ENCODE data around the gene GNG7.
"Not testable (repeated sequence)": the region's sequence is repeated elsewhere in the genome, so short reads cannot be mapped to it uniquely, and the experiment has no call there.

Gene GNG7

GRCh38 chr19:2552859-2553258, 149.6 kb downstream of the GNG7 start:
- Mint-ChIP-seq H3K4me1 (peaks cover 34 to 58% of the 10 kb centered on the region in 2 donors), H3K27me3 (no peaks in the 10 kb centered on the region), H3K4me3 (peak overlapping the region; percentile 79 to 81), H3K9me3 (peaks cover 0 to 2% of the 10 kb centered on the region in 2 donors), H3K27ac (peak overlapping the region; percentile 94), H3K36me3 (peaks cover 3 to 8% of the 10 kb centered on the region in 2 donors)
- DNase-seq = peak; percentile 57
- peak; percentile 95 to 98 for ATAC-seq (replicated peaks)

GRCh38 chr19:2551864-2552185, 150.7 kb downstream of the GNG7 start:
- Mint-ChIP-seq H3K4me1 (peaks cover 31 to 50% of the 10 kb centered on the region in 2 donors), H3K9me3 (peaks cover 0 to 2% of the 10 kb centered on the region in 2 donors), H3K27ac (peak overlapping the region; percentile 22), H3K36me3 (peaks cover 5 to 8% of the 10 kb centered on the region in 2 donors), H3K27me3 (no peaks in the 10 kb centered on the region), H3K4me3 (no peak overlapping the region)
- DNase-seq (no peak), ATAC-seq (replicated peaks) (no peak)

- H3K9me3 Mint-ChIP-seq = peaks cover 0 to 2% of the 10 kb centered on the region in 2 donors
- ATAC-seq (replicated peaks) (no peak), DNase-seq (no peak)
- peaks cover 30 to 50% of the 10 kb centered on the region in 2 donors for H3K4me1 Mint-ChIP-seq
- no peak overlapping the region for H3K27ac Mint-ChIP-seq
- peaks cover 5 to 8% of the 10 kb centered on the region in 2 donors for H3K36me3 Mint-ChIP-seq
- H3K27me3 Mint-ChIP-seq = no peaks in the 10 kb centered on the region
- H3K4me3 Mint-ChIP-seq = no peak overlapping the region
Measured at GRCh38 chr19:2551172-2551863, 151.2 kb downstream of the GNG7 start.

- peaks cover 5 to 8% of the 10 kb centered on the region in 2 donors for H3K36me3 Mint-ChIP-seq
- DNase-seq (no peak), ATAC-seq (replicated peaks) (no peak)
- peaks cover 34 to 55% of the 10 kb centered on the region in 2 donors for H3K4me1 Mint-ChIP-seq
- H3K4me3 Mint-ChIP-seq = no peak overlapping the region
- H3K27ac Mint-ChIP-seq = no peak overlapping the region
- H3K9me3 Mint-ChIP-seq = peaks cover 0 to 2% of the 10 kb centered on the region in 2 donors
- no peaks in the 10 kb centered on the region for H3K27me3 Mint-ChIP-seq
Measured at GRCh38 chr19:2550431-2551171, 151.9 kb downstream of the GNG7 start.

- DNase-seq (no peak), ATAC-seq (replicated peaks) (no peak)
- Mint-ChIP-seq H3K27me3 (no peaks in the 10 kb centered on the region), H3K36me3 (peaks cover 5 to 8% of the 10 kb centered on the region in 2 donors), H3K27ac (peak overlapping the region; percentile 42), H3K4me3 (no peak overlapping the region), H3K9me3 (peaks cover 0 to 2% of the 10 kb centered on the region in 2 donors), H3K4me1 (peaks cover 35 to 55% of the 10 kb centered on the region in 2 donors)
Measured at GRCh38 chr19:2549701-2550191, 152.7 kb downstream of the GNG7 start.

GRCh38 chr19:2548966-2549365, 153.5 kb downstream of the GNG7 start:
- peaks cover 41 to 61% of the 10 kb centered on the region in 2 donors for H3K4me1 Mint-ChIP-seq

GRCh38 chr19:2547721-2548120, 154.8 kb downstream of the GNG7 start:
- Mint-ChIP-seq H3K4me3 (no peak overlapping the region), H3K4me1 (peaks cover 47 to 73% of the 10 kb centered on the region in 2 donors)

More at GRCh38 chr19:2548966-2549365, 153.5 kb downstream of the GNG7 start:
- H3K36me3 Mint-ChIP-seq = peaks cover 5 to 8% of the 10 kb centered on the region in 2 donors
- H3K27ac Mint-ChIP-seq = peak overlapping the region; percentile 67
- no peak for ATAC-seq (replicated peaks)
- H3K9me3 Mint-ChIP-seq = peaks cover 0 to 2% of the 10 kb centered on the region in 2 donors
- DNase-seq = no peak
- H3K27me3 Mint-ChIP-seq = no peaks in the 10 kb centered on the region
- no peak overlapping the region for H3K4me3 Mint-ChIP-seq

GRCh38 chr19:2547033-2547680, 155.3 kb downstream of the GNG7 start:
- H3K27ac Mint-ChIP-seq = no peak overlapping the region
- H3K27me3 Mint-ChIP-seq = no peaks in the 10 kb centered on the region
- peaks cover 49 to 70% of the 10 kb centered on the region in 2 donors for H3K4me1 Mint-ChIP-seq

More at GRCh38 chr19:2547721-2548120, 154.8 kb downstream of the GNG7 start:
- H3K36me3 Mint-ChIP-seq = peaks cover 5 to 8% of the 10 kb centered on the region in 2 donors
- H3K27ac Mint-ChIP-seq = no peak overlapping the region
- DNase-seq (no peak), ATAC-seq (replicated peaks) (no peak)
- H3K9me3 Mint-ChIP-seq = peaks cover 0 to 2% of the 10 kb centered on the region in 2 donors
- no peaks in the 10 kb centered on the region for H3K27me3 Mint-ChIP-seq

GRCh38 chr19:2546128-2547032, 156.1 kb downstream of the GNG7 start:
- no peak for DNase-seq
- ATAC-seq (replicated peaks) = no peak

More at GRCh38 chr19:2547033-2547680, 155.3 kb downstream of the GNG7 start:
- ATAC-seq (replicated peaks) (no peak), DNase-seq (no peak)
- H3K4me3 Mint-ChIP-seq = no peak overlapping the region
- H3K36me3 Mint-ChIP-seq = peaks cover 5 to 8% of the 10 kb centered on the region in 2 donors
- peaks cover 0 to 2% of the 10 kb centered on the region in 2 donors for H3K9me3 Mint-ChIP-seq

GRCh38 chr19:2545416-2546127, 156.9 kb downstream of the GNG7 start:
- ATAC-seq (replicated peaks) = not testable (repeated sequence)
- Mint-ChIP-seq H3K27ac (peak overlapping the region; percentile 59), H3K4me1 (peaks cover 40 to 58% of the 10 kb centered on the region in 2 donors)

More at GRCh38 chr19:2546128-2547032, 156.1 kb downstream of the GNG7 start:
- H3K27ac Mint-ChIP-seq = no peak overlapping the region
- no peaks in the 10 kb centered on the region for H3K27me3 Mint-ChIP-seq
- H3K9me3 Mint-ChIP-seq = peaks cover 0 to 2% of the 10 kb centered on the region in 2 donors
- H3K4me1 Mint-ChIP-seq = peaks cover 45 to 64% of the 10 kb centered on the region in 2 donors
- H3K4me3 Mint-ChIP-seq = peak overlapping the region in 1 of 2 donors; percentile 46
- peaks cover 5 to 8% of the 10 kb centered on the region in 2 donors for H3K36me3 Mint-ChIP-seq

GRCh38 chr19:2544576-2545415, 157.7 kb downstream of the GNG7 start:
- DNase-seq (peak; percentile 62), ATAC-seq (replicated peaks) (peak; percentile 26 to 35)
- peaks cover 5 to 8% of the 10 kb centered on the region in 2 donors for H3K36me3 Mint-ChIP-seq
- peak overlapping the region; percentile 64 to 86 for H3K4me3 Mint-ChIP-seq
- peaks cover 0 to 2% of the 10 kb centered on the region in 2 donors for H3K9me3 Mint-ChIP-seq
- H3K27me3 Mint-ChIP-seq = no peaks in the 10 kb centered on the region
- H3K27ac Mint-ChIP-seq = peak overlapping the region; percentile 59
- H3K4me1 Mint-ChIP-seq = peaks cover 38 to 58% of the 10 kb centered on the region in 2 donors

More at GRCh38 chr19:2545416-2546127, 156.9 kb downstream of the GNG7 start:
- DNase-seq, H3K4me3 Mint-ChIP-seq, H3K9me3 Mint-ChIP-seq, H3K36me3 Mint-ChIP-seq, H3K27me3 Mint-ChIP-seq: not testable (repeated sequence)

Data from stimulated activated naive B cell treated with anti-CD40 and anti-IgM and Interleukin-4, amounts not matched to agents 10 μg/mL and 1 μg/mL and 100 μg/mL, for 72 hours (primary cell).